Neural cell (in vitro differentiated cells): ENCODE data around the gene CFAP157. TPM values are rescaled to one million over a fixed set of nuclear protein-coding genes. Genes with fewer than 3 reads are reported as not detected.

Source experiments
- H2AFZ ChIP-seq: fragments of 200-600, 300-800 bp; sonication (generic), shearing (Covaris generic); 2 replicates; pipeline ENCODE4 v1.6.0; 2014; ENCODE audit warnings: low read depth, mild to moderate bottlenecking, antibody characterized with exemption, low read length, moderate library complexity
- H3F3A ChIP-seq: fragments of 200-600 bp; shearing (Covaris generic); 2 replicates; pipeline ENCODE4 v1.6.1; 2016; ENCODE audit warnings: mild to moderate bottlenecking, moderate library complexity, mixed read lengths, antibody characterized with exemption, low read length; ENCODE audit not compliant: insufficient read depth, poor library complexity, severe bottlenecking
- H3K27ac ChIP-seq: fragments of 200-600, 300-800 bp; sonication (generic), shearing (Covaris generic); 2 replicates; pipeline ENCODE4 v1.5.1; 2014; ENCODE audit warnings: mild to moderate bottlenecking, low read length, moderate library complexity
- H3K27me3 ChIP-seq: fragments of 300-800, 200-600 bp; sonication (generic), shearing (Covaris generic); 2 replicates; pipeline ENCODE4 v1.6.0; 2014; ENCODE audit warnings: mild to moderate bottlenecking, low read depth, low read length, moderate library complexity; ENCODE audit not compliant: insufficient read depth
- H3K36me3 ChIP-seq: fragments of 300-800, 200-600 bp; sonication (generic), shearing (Covaris generic); 2 replicates; pipeline ENCODE4 v1.5.1; 2014; ENCODE audit warnings: mild to moderate bottlenecking, antibody characterized with exemption, low read length, moderate library complexity; ENCODE audit not compliant: insufficient read depth
- H3K4me2 ChIP-seq: fragments of 300-800, 200-600 bp; sonication (generic), shearing (Covaris generic); 2 replicates; pipeline ENCODE4 v1.6.0; 2014; ENCODE audit warnings: mild to moderate bottlenecking, low read length
- H3K4me3 ChIP-seq: fragments of 300-800, 200-600 bp; sonication (generic), shearing (Covaris generic); 2 replicates; pipeline ENCODE4 v1.5.1; 2014; ENCODE audit warnings: mild to moderate bottlenecking, low read length, moderate library complexity
- H3K79me2 ChIP-seq: fragments of 200-600 bp; shearing (Covaris generic); replicated peaks from 2 replicates; pipeline ENCODE4 v1.6.0; 2014; ENCODE audit warnings: mild to moderate bottlenecking, low read length, moderate library complexity; ENCODE audit not compliant: insufficient read depth
- H3K9ac ChIP-seq: fragments of 300-800, 200-600 bp; sonication (generic), shearing (Covaris generic); 2 replicates; pipeline ENCODE4 v1.6.1; 2016; ENCODE audit warnings: mild to moderate bottlenecking, low read length, mixed read lengths
- H3K9me2 ChIP-seq: fragments of 200-600 bp; shearing (Covaris generic); 2 replicates; pipeline ENCODE4 v1.6.1; 2016; ENCODE audit warnings: mild to moderate bottlenecking, low read length, mixed read lengths; ENCODE audit not compliant: insufficient read depth
- H3K9me3 ChIP-seq: fragments of 200-600, 300-800 bp; sonication (generic), shearing (Covaris generic); 2 replicates; pipeline ENCODE4 v1.6.1; 2016; ENCODE audit warnings: mild to moderate bottlenecking, mixed run types, low read length, moderate library complexity, mixed read lengths
- H4K20me1 ChIP-seq: fragments of 200-600 bp; shearing (Covaris generic); 2 replicates; pipeline ENCODE4 v1.6.1; 2016; ENCODE audit warnings: mild to moderate bottlenecking, mixed run types; ENCODE audit not compliant: insufficient read depth
- CTCF ChIP-seq: fragments of 450-650 bp; IDR thresholded peaks from 2 replicates; pipeline ENCODE4 v1.5.1; 2014; ENCODE audit warnings: antibody characterized with exemption, mild to moderate bottlenecking, moderate library complexity; ENCODE audit not compliant: poor library complexity, severe bottlenecking
- EP300 ChIP-seq: fragments of 450-650 bp; conservative IDR thresholded peaks from 2 replicates; pipeline ENCODE4 v1.6.1; 2014; ENCODE audit warnings: antibody characterized with exemption, mild to moderate bottlenecking, moderate library complexity; ENCODE audit not compliant: poor library complexity, severe bottlenecking
- EZH2 ChIP-seq: fragments of 200-600, 300-800 bp; shearing (Covaris generic), sonication (generic); IDR thresholded peaks from 2 replicates; pipeline ENCODE4 v1.6.1; 2014; ENCODE audit warnings: antibody characterized with exemption, low read length, borderline replicate concordance, mild to moderate bottlenecking; ENCODE audit not compliant: insufficient read depth, poor library complexity, severe bottlenecking
- MXI1 ChIP-seq: fragments of 450-650 bp; conservative IDR thresholded peaks from 2 replicates; pipeline ENCODE4 v1.6.1; 2014; ENCODE audit warnings: antibody characterized with exemption, mild to moderate bottlenecking; ENCODE audit not compliant: poor library complexity, severe bottlenecking
- POLR2AphosphoS5 ChIP-seq: IDR thresholded peaks from 2 replicates; pipeline ENCODE4 v1.6.1; 2012
- RAD21 ChIP-seq: fragments of 450-650 bp; conservative IDR thresholded peaks from 2 replicates; pipeline ENCODE4 v1.6.1; 2014; ENCODE audit warnings: antibody characterized with exemption, mild to moderate bottlenecking, moderate library complexity
- REST ChIP-seq: IDR thresholded peaks from 2 replicates; pipeline ENCODE4 v1.6.1; 2012; ENCODE audit warnings: borderline replicate concordance
- SMC3 ChIP-seq: fragments of 450-650 bp; conservative IDR thresholded peaks from 2 replicates; pipeline ENCODE4 v1.6.1; 2014; ENCODE audit warnings: antibody characterized with exemption, mild to moderate bottlenecking, moderate library complexity; ENCODE audit not compliant: poor library complexity
- TAF1 ChIP-seq: IDR thresholded peaks from 2 replicates; pipeline ENCODE4 v1.6.1; 2012; ENCODE audit warnings: low read depth
- polyA plus RNA-seq: library from polyadenylated mRNA; depleted of rRNA; stranded (reverse); fragments of >200 nt; gene quantifications from 2 replicates; pipeline ENCODE4 v1.2.3, GENCODE V29; 2014

CFAP157 gene
- polyA plus RNA-seq, 1 donor from 2014 or later = 1.3 TPM

- H3K9ac ChIP-seq = no peak overlapping the region
- TF ChIP-seq CTCF (no peak), SMC3 (no peak), EZH2 (no peak), POLR2AphosphoS5 (no peak), EP300 (no peak)
Observed at GRCh38 chr9:127726871-127727270, 20.1 kb downstream of the CFAP157 start.

GRCh38 chr9:127728808-127729207 lies 22.0 kb downstream of the CFAP157 start:
- no peaks in the 10 kb centered on the region for H3K36me3 ChIP-seq
- H3K4me3 ChIP-seq = no peak overlapping the region
- no peak overlapping the region for H3K27ac ChIP-seq
- no peak overlapping the region for H2AFZ ChIP-seq
- no peak overlapping the region for H3K4me2 ChIP-seq
- H4K20me1 ChIP-seq = no peaks in the 10 kb centered on the region
- no peaks in the 10 kb centered on the region for H3K27me3 ChIP-seq
- no peak overlapping the region for H3K9ac ChIP-seq
- H3K9me2 ChIP-seq = no peaks in the 10 kb centered on the region
- no peaks in the 10 kb centered on the region for H3K9me3 ChIP-seq
- no peaks in the 10 kb centered on the region for H3K79me2 ChIP-seq
- TF ChIP-seq CTCF = no peak
- TF ChIP-seq MXI1 = no peak
- no peak for TF ChIP-seq SMC3
- TF ChIP-seq POLR2AphosphoS5 = no peak
- TF ChIP-seq REST = no peak
- no peak for TF ChIP-seq RAD21
- TF ChIP-seq TAF1 = no peak
- no peak for TF ChIP-seq EZH2
- TF ChIP-seq EP300 = no peak
- no peaks in the 10 kb centered on the region for H3F3A ChIP-seq

More at GRCh38 chr9:127726871-127727270, 20.1 kb downstream of the CFAP157 start:
- H3K4me3 ChIP-seq = no peak overlapping the region
- no peak overlapping the region for H3K27ac ChIP-seq
- H3K36me3 ChIP-seq = no peaks in the 10 kb centered on the region
- H3K4me2 ChIP-seq = no peak overlapping the region
- no peaks in the 10 kb centered on the region for H3K79me2 ChIP-seq
- H3K9me2 ChIP-seq = no peaks in the 10 kb centered on the region
- no peaks in the 10 kb centered on the region for H3K27me3 ChIP-seq
- H3K9me3 ChIP-seq = no peaks in the 10 kb centered on the region
- no peak overlapping the region for H2AFZ ChIP-seq
- H4K20me1 ChIP-seq = no peaks in the 10 kb centered on the region
- no peaks in the 10 kb centered on the region for H3F3A ChIP-seq
